Lung (tissue), 12 donors: ENCODE measurements around the gene SPAG9. TPM values are rescaled to one million over a fixed set of nuclear protein-coding genes. Genes with fewer than 3 reads are reported as not detected.
A peak's percentile ranks its signal among the peaks of the same experiment; 100 is the strongest.

Source experiments
- ATAC-seq: fragments of 200-7000 bp; cut with Tn5 transposase; one replicate; pipeline ENCODE4 v1.9.1; 2020; ENCODE audit warnings: moderate number of reproducible peaks; ENCODE audit not compliant: insufficient read depth, low FRiP score
- DNase-seq, 3 donors: peaks; one replicate each; pipeline ENCODE4 v3.0.0-alpha.2; 2013 to 2017
- H3K27ac ChIP-seq, 2 donors: one replicate each; pipeline ENCODE4 v1.5.1; 2013; ENCODE audit warnings: mild to moderate bottlenecking in 2 of 2, moderate library complexity in 2 of 2, control low read depth in 1 of 2, inconsistent platforms in 1 of 2, low read depth in 1 of 2, low read length in 1 of 2
- H3K27me3 ChIP-seq, 3 donors: one replicate each; pipeline ENCODE4 v1.5.1; 2013; ENCODE audit warnings: low read length in 2 of 3; ENCODE audit not compliant: control insufficient read depth in 3 of 3, insufficient read depth in 3 of 3
- H3K36me3 ChIP-seq, 4 donors: one replicate each; pipeline ENCODE4 v1.5.1; 2013; ENCODE audit warnings: low read length in 4 of 4, mild to moderate bottlenecking in 1 of 4, moderate library complexity in 1 of 4; ENCODE audit not compliant: control insufficient read depth in 4 of 4, insufficient read depth in 4 of 4
- H3K4me1 ChIP-seq, 5 donors: one replicate each; pipeline ENCODE4 v1.5.1; 2013; ENCODE audit warnings: low read length in 5 of 5, mild to moderate bottlenecking in 2 of 5, moderate library complexity in 1 of 5; ENCODE audit not compliant: control insufficient read depth in 5 of 5, insufficient read depth in 5 of 5
- H3K4me3 ChIP-seq: one replicate; pipeline ENCODE4 v1.5.1; 2013; ENCODE audit warnings: mild to moderate bottlenecking, control low read depth, moderate library complexity
- H3K9ac ChIP-seq, 2 donors: one replicate each; pipeline ENCODE4 v1.5.1; 2013; ENCODE audit warnings: low read length in 2 of 2, control low read depth in 1 of 2; ENCODE audit not compliant: insufficient read depth in 1 of 2
- H3K9me3 ChIP-seq, 4 donors: one replicate each; pipeline ENCODE4 v1.5.1; 2013; ENCODE audit warnings: low read length in 3 of 4, mild to moderate bottlenecking in 1 of 4, moderate library complexity in 1 of 4; ENCODE audit not compliant: control insufficient read depth in 4 of 4, insufficient read depth in 3 of 4
- CTCF ChIP-seq: IDR thresholded peaks from 2 replicates; pipeline ENCODE4 v1.5.1; 2012; ENCODE audit warnings: mild to moderate bottlenecking; ENCODE audit errors: control extremely low read depth, extremely low read depth
- WGBS, 2 donors: extraction: QIAGEN DNeasy Blood & Tissue Kit; methylation state at CpG; one replicate each; pipeline ENCODE4 v1.1.7; 2013; 5-methylcytosine and 5-hydroxymethylcytosine counted together
- polyA plus RNA-seq, 2 donors: library from polyadenylated mRNA; stranded (reverse); fragments of 200-250 nt; gene quantifications; one replicate each; pipeline ENCODE4 v1.2.1, GENCODE V29; 2013
- total RNA-seq, 2 donors: library from RNA; depleted of rRNA in 1 of 2; stranded (reverse); fragments of >200 nt in 1 of 2; gene quantifications; one replicate each; pipeline ENCODE4 v1.2.1, GENCODE V29; 2014 to 2021
- donor health status: control.
- donor health status: control.
- donor health status: Bipolar disorder and iron deficiency.
- donor health status: healthy.
- donor health status: DM: yes; HTN: yes; CAD: no.

SPAG9 gene
- total and polyA plus RNA-seq, 4 donors: 37.2 to 174 (median 75.2) TPM

GRCh38 chr17:51018541-51018940 is 102.1 kb downstream of the SPAG9 start:
- 92 to 95% methylated on average over 6 of the region's 6 CpGs for WGBS, 2 donors
- H3K36me3 ChIP-seq: peaks cover 8 to 26% (median 19%) of the 10 kb centered on the region in 4 donors

GRCh38 chr17:51017270-51017669 is 103.4 kb downstream of the SPAG9 start:
- 82 to 88% methylated on average over 2 of the region's 2 CpGs for WGBS, 2 donors
- Histone ChIP-seq H3K9ac (no peak overlapping the region), H3K27me3 (no peaks in the 10 kb centered on the region), H3K36me3 (peaks cover 12 to 34% (median 19%) of the 10 kb centered on the region in 4 donors), H3K27ac (no peak overlapping the region), H3K4me3 (no peak overlapping the region), H3K4me1 (peaks cover 0 to 15% (median 1%) of the 10 kb centered on the region in 5 donors), H3K9me3 (no peaks in the 10 kb centered on the region)
- DNase-seq (no peak), ATAC-seq (no peak)
- no peak for TF ChIP-seq CTCF

More at GRCh38 chr17:51018541-51018940, 102.1 kb downstream of the SPAG9 start:
- H3K27ac ChIP-seq: no peak overlapping the region
- H3K4me1 ChIP-seq: peaks cover 0 to 15% (median 1%) of the 10 kb centered on the region in 5 donors
- H3K9ac ChIP-seq: no peak overlapping the region
- ATAC-seq: no peak
- DNase-seq: no peak
- no peak overlapping the region for H3K4me3 ChIP-seq
- no peak for TF ChIP-seq CTCF
- no peaks in the 10 kb centered on the region for H3K27me3 ChIP-seq
- H3K9me3 ChIP-seq: no peaks in the 10 kb centered on the region

GRCh38 chr17:51016099-51016498 is 104.6 kb downstream of the SPAG9 start:
- ATAC-seq (no peak), DNase-seq (no peak)
- peak overlapping the region in 1 of 2 donors; percentile 19 for H3K9ac ChIP-seq
- H3K36me3 ChIP-seq: peaks cover 12 to 34% (median 18%) of the 10 kb centered on the region in 4 donors
- WGBS, 2 donors: 73 to 79% methylated on average over 1 of the region's 1 CpG
- H3K27me3 ChIP-seq: no peaks in the 10 kb centered on the region
- no peak overlapping the region for H3K27ac ChIP-seq
- TF ChIP-seq CTCF: no peak
- H3K4me3 ChIP-seq: no peak overlapping the region
- peaks cover 0 to 15% (median 1%) of the 10 kb centered on the region in 5 donors for H3K4me1 ChIP-seq
- H3K9me3 ChIP-seq: no peaks in the 10 kb centered on the region

- Histone ChIP-seq H3K27ac (no peak overlapping the region), H3K36me3 (peaks cover 12 to 32% (median 20%) of the 10 kb centered on the region in 4 donors), H3K9ac (no peak overlapping the region), H3K9me3 (no peaks in the 10 kb centered on the region), H3K4me1 (peaks cover 0 to 15% (median 1%) of the 10 kb centered on the region in 5 donors), H3K27me3 (no peaks in the 10 kb centered on the region), H3K4me3 (no peak overlapping the region)
- 68 to 74% methylated on average over 1 of the region's 1 CpG for WGBS, 2 donors
- DNase-seq: peak; percentile 28 to 90 (median 90)
- no peak for ATAC-seq
- TF ChIP-seq CTCF: no peak
Measured at GRCh38 chr17:51015145-51015558, 105.5 kb downstream of the SPAG9 start.
